Kidney (tissue), 14 donors: Measurements from ENCODE around the gene FAM184B. TPM values are rescaled to one million over a fixed set of nuclear protein-coding genes. Genes with fewer than 3 reads are reported as not detected.

Experiments used
- DNase-seq, 5 donors: peaks; one replicate each; pipeline ENCODE4 v3.0.0-alpha.2; 2013 to 2020
- FAIRE-seq: peaks from 2 replicates; lab custom pipeline; 2012; peaks lifted over from hg19 to GRCh38; lab: Jason Lieb, UNC
- H3K27ac ChIP-seq, 2 donors: one replicate each; pipeline ENCODE4 v1.7.0; 2013; ENCODE audit warnings: low read depth in 2 of 2, low read length in 2 of 2, inconsistent platforms in 1 of 2
- H3K27me3 ChIP-seq: one replicate; pipeline ENCODE4 v1.7.1; 2013; ENCODE audit warnings: low read length, inconsistent platforms; ENCODE audit not compliant: control insufficient read depth, insufficient read depth
- H3K36me3 ChIP-seq, 3 donors: one replicate each; pipeline versions ENCODE4 v1.7.0 to v1.7.1; 2013; ENCODE audit warnings: low read length in 3 of 3, control low read depth in 1 of 3, inconsistent platforms in 1 of 3; ENCODE audit not compliant: insufficient read depth in 3 of 3, control insufficient read depth in 2 of 3
- H3K4me1 ChIP-seq, 3 donors: one replicate each; pipeline versions ENCODE4 v1.7.0 to v1.7.1; 2013; ENCODE audit warnings: low read length in 3 of 3, inconsistent platforms in 1 of 3, low read depth in 1 of 3; ENCODE audit not compliant: control insufficient read depth in 2 of 3, insufficient read depth in 2 of 3
- H3K4me3 ChIP-seq, 3 donors: one replicate each; pipeline versions ENCODE4 v1.7.0 to v1.8.1; 2013; ENCODE audit warnings: low read length in 3 of 3, control low read depth in 1 of 3, inconsistent platforms in 1 of 3
- H3K9ac ChIP-seq, 3 donors: one replicate each; pipeline versions ENCODE4 v1.7.0 to v1.7.1; 2013; ENCODE audit warnings: low read length in 3 of 3, control low read depth in 1 of 3, inconsistent platforms in 1 of 3
- H3K9me3 ChIP-seq, 3 donors: one replicate each; pipeline versions ENCODE4 v1.7.0 to v1.7.1; 2013; ENCODE audit warnings: low read length in 3 of 3, control low read depth in 1 of 3, inconsistent platforms in 1 of 3; ENCODE audit not compliant: control insufficient read depth in 2 of 3, insufficient read depth in 1 of 3
- intact Hi-C: fragments of 100-400 bp; cut with DNase I; formaldehyde crosslinking; loops from one replicate; pipeline ENCODE4 v1.11.1; 2022
- polyA plus RNA-seq: library from polyadenylated mRNA; stranded (reverse); fragments of 350-450 nt; fragmentation: Illumina TruSeq; extraction: RNeasy Lipid Tissue Mini Kit (QIAGEN cat#74804); gene quantifications from one replicate; pipeline ENCODE4 v1.2.3, GENCODE V29; 2014; ENCODE audit warnings: low read depth, low replicate concordance; ENCODE audit not compliant: insufficient read depth
- total RNA-seq: library from RNA; stranded (reverse); fragmentation: NEBNext Ultra II Directional; extraction: Animal tissue kit (Norgen Biotek cat#: 25700); gene quantifications from one replicate; pipeline ENCODE4 v1.2.1, GENCODE V29; 2021
- TF ChIP-seq, protein P1 (sequence below): IDR thresholded peaks from 3 replicates; pipeline ENCODE4 v1.5.1; 2012; ENCODE audit warnings: mild to moderate bottlenecking, moderate library complexity, borderline replicate concordance; ENCODE audit not compliant: insufficient read depth; ENCODE audit errors: extremely low read depth
- donor health status: control.
- donor health status: control.
- donor health status: control.
- donor health status: control.
- donor health status: control.
- donor health status: DM: yes; HTN: yes; CAD: no.
- donor health status: Normal renal cell carcinoma (clear cell type).

The FAM184B gene
- total and polyA plus RNA-seq, 2 donors from 2014 or later: 0.09 to 0.39 TPM

DNA sequence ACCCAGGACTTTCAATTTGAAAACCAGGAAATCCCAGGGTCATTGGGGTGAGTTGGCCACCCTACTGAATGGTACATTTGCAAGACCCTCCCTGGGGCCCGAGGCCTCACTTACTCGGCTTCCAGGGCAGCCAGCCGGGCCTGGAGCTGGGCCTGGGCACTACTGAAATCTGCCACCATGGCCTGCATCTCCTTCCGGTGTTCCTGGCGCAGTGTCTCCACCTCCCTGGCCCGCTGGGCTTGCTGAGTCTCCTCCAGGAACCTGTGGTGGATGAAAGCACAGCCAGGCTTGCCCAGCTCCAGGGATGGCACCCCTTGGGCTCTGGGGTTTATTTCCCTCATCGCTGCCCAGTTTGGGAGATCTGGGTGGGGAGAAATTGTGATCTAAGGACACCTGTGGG, 142.3 kb downstream of the FAM184B start:
- peaks cover 0 to 8% (median 5%) of the 10 kb centered on the region in 3 donors for H3K36me3 ChIP-seq
- DNase-seq: no peak
- FAIRE-seq: no peak
- H3K4me1 ChIP-seq: no peaks in the 10 kb centered on the region
- TF ChIP-seq, protein P1, sequence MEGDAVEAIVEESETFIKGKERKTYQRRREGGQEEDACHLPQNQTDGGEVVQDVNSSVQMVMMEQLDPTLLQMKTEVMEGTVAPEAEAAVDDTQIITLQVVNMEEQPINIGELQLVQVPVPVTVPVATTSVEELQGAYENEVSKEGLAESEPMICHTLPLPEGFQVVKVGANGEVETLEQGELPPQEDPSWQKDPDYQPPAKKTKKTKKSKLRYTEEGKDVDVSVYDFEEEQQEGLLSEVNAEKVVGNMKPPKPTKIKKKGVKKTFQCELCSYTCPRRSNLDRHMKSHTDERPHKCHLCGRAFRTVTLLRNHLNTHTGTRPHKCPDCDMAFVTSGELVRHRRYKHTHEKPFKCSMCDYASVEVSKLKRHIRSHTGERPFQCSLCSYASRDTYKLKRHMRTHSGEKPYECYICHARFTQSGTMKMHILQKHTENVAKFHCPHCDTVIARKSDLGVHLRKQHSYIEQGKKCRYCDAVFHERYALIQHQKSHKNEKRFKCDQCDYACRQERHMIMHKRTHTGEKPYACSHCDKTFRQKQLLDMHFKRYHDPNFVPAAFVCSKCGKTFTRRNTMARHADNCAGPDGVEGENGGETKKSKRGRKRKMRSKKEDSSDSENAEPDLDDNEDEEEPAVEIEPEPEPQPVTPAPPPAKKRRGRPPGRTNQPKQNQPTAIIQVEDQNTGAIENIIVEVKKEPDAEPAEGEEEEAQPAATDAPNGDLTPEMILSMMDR: no peak
- intact Hi-C loops: loop anchor here (5.0 kb wide), 1 partner anchor 92 kb away; no protein-coding TSS in a partner anchor
- H3K4me3 ChIP-seq: no peak overlapping the region
- H3K27me3 ChIP-seq: no peaks in the 10 kb centered on the region
- no peak overlapping the region for H3K27ac ChIP-seq
- no peak overlapping the region for H3K9ac ChIP-seq
- peaks cover 0 to 4% (median 0%) of the 10 kb centered on the region in 3 donors for H3K9me3 ChIP-seq

GRCh38 chr4:17636696-17637622, 144.5 kb downstream of the FAM184B start:
- no peak overlapping the region for H3K9ac ChIP-seq
- no peaks in the 10 kb centered on the region for H3K9me3 ChIP-seq
- H3K27me3 ChIP-seq: no peaks in the 10 kb centered on the region
- no peak overlapping the region for H3K4me3 ChIP-seq
- H3K27ac ChIP-seq: no peak overlapping the region
- FAIRE-seq (no peak), DNase-seq (peak; percentile 73 to 85 (median 77))
- intact Hi-C loops: loop anchor here (5.0 kb wide), 1 partner anchor 90 kb away; no protein-coding TSS in a partner anchor
- TF ChIP-seq, protein P1: peak; percentile 83
- peaks cover 2 to 24% (median 10%) of the 10 kb centered on the region in 3 donors for H3K36me3 ChIP-seq
- no peaks in the 10 kb centered on the region for H3K4me1 ChIP-seq

- Histone ChIP-seq H3K4me1 (no peaks in the 10 kb centered on the region), H3K4me3 (no peak overlapping the region), H3K27ac (no peak overlapping the region), H3K9me3 (no peaks in the 10 kb centered on the region), H3K9ac (no peak overlapping the region), H3K36me3 (peaks cover 6 to 24% (median 15%) of the 10 kb centered on the region in 3 donors), H3K27me3 (no peaks in the 10 kb centered on the region)
- peak in 1 of 5 donors; percentile 41 for DNase-seq
- no peak for FAIRE-seq
- TF ChIP-seq, protein P1: no peak
- intact Hi-C loops: loop anchor here (5.0 kb wide), 1 partner anchor 89 kb away; no protein-coding TSS in a partner anchor
These were observed 145.1 kb downstream of the FAM184B start for GRCh38 chr4:17636341-17636695.
